Activated CD4-positive, alpha-beta T cell treated with anti-CD3 and anti-CD28 coated beads, Interleukin-10, Interleukin-2, amounts not matched to agents 100 ng/mL and 50 ng/mL, durations not matched to agents 16 hours and 8 hours (primary cell): ENCODE results near the gene PITHD1.
"Not testable (repeated sequence)": the region's sequence is repeated elsewhere in the genome, so short reads cannot be mapped to it uniquely, and the experiment has no call there.

Experiments used
- DNase-seq: peaks from one replicate; pipeline ENCODE4 v3.0.0-alpha.2; 2020

PITHD1 gene

GRCh38 chr1:23774174-23774880 is 3.9 kb upstream of the PITHD1 start:
- no peak for DNase-seq

DNA sequence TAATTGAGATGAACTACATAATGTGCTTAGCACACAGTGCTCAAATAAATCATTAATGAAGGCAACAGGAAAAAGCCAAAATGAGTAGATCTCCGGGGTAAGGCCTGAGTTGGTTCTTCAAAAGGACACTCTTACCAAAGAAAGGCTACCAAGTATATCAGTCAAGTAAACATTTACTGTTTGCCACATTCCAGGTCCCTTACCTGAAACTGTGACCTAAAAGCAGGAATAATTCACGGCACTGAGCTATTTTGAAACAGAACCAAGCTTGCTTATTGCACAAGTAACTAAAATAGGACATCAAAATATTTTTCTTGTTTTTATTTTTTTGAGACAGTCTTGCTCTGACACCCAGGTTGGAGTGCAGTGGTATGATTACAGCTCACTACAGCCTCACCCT is 2.0 kb upstream of the PITHD1 start:
- DNase-seq, result no peak

GRCh38 chr1:23779826-23780371 is 1.7 kb downstream of the PITHD1 start:
- DNase-seq, result peak; percentile 53

- DNase-seq, result not testable (repeated sequence)
Measured at GRCh38 chr1:23783141-23783540, 4.9 kb downstream of the PITHD1 start.

DNA sequence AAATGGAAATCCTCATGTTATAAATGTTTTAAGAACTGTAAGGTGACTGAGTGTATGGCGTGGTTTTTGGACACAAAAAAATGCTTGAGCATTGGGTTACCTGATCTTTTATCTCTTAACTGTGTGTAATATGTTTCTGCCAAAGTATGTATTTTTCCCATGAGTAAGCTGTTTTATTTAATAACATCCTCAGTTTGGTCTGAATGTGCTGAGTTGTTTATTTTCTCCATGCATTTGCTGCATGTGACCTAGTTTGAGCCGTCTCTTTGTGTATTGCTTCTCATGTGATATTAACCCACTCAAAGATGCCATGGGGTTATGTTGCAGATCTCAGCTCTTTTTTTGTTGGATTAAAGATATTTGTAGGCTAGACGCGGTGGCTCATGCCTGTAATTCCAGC is 6.6 kb downstream of the PITHD1 start:
- no peak for DNase-seq

GRCh38 chr1:23787701-23788100 is 9.5 kb downstream of the PITHD1 start:
- DNase-seq, result no peak

- no peak for DNase-seq
Measured at GRCh38 chr1:23788695-23789094, 10.5 kb downstream of the PITHD1 start.

DNA sequence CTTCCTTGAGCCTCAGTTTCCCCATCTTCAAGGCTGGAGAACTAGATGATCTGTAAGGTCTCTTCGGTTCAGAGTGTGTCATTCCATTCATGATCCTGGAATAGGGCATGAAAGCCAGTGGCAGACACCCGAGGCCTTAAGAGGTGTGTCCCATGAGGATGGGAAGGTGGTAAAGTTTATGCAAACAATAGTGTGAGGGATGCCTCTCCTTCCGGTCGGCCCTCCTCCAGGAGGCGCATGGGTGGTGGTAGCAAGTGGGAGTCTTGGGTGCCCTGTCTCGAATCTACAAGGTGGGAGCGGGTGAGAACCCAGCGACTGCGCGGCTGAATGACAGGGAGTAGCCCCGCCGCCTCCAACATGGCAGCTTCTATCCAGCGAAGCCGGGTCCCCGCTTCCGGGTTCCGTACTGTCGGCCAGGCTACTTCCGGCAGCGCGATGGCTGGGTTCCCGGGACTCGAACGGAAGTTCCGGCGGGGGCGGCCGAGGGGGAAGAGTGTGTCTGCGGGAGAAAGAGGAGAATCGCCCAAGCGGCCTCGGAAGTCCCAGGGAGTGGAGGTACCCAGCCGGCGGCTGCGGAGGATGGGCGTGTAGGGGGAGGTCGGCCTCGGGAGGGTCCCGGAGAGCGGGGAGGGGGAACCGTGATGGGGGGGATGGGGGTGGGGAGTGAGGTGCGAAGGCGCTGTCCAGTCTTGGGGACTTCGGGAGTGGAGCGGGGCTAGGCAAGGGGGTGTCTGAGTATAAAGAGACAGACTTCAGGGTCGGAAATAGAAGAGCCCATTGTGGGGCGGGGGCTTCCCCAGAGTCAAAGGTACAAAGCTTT is 12.7 kb downstream of the PITHD1 start, which contains the start of gene LYPLA2:
Gene LYPLA2 (plus strand): TSS at position 450 of the 820 bp plus-strand sequence. CDS start 1,538 bp downstream, outside the sequence.
- DNase-seq, result peak; percentile 93

GRCh38 chr1:23791516-23792047 is 13.4 kb downstream of the PITHD1 start:
- DNase-seq, result peak; percentile 41

GRCh38 chr1:23792151-23792945 is 14.1 kb downstream of the PITHD1 start:
- DNase-seq, result no peak

GRCh38 chr1:23793018-23793781 is 15.0 kb downstream of the PITHD1 start:
- DNase-seq, result peak; percentile 52

GRCh38 chr1:23793861-23794731 is 15.9 kb downstream of the PITHD1 start:
- DNase-seq, result no peak

GRCh38 chr1:23794732-23795182 is 16.5 kb downstream of the PITHD1 start:
- DNase-seq, result not testable (repeated sequence)

DNA sequence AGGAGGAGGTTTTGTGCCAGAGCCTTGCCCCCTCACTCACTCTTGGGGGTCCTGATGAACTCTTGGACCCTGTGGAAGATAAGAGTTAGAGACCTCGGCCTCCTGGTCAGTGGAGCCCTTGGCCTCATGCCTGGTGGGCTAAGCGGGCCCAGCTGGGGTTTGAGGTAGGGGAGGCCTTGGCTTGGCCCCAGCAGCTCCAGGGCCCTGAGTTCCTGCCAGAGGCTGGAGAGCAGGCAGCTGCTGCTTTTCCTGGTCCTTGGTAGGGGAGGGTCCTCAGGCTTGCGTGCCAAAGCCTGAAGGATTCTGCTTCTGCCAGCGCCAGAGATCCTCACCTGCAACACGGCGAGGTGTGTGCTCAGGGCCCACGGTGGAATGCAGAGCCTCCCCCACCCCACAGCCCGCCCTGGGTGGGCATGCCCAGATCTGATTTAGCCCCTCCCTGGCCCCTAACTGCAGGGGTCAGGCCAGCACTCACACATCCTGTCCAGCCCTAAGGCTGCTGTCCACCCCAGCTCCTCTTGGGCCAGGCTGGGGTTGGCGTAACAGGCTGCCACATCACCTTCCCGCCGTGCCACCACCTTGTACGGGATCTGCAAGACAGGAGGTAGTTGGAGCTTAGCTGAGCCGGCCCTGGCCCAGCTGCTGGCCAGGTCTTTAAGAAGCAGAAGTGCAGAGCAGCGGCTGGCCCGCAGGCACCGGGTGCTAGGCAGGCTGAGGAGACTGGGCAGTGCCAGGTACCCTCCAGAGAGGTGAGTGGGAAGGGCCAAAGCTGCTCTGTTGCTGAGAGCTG is 17.7 kb downstream of the PITHD1 start:
- no peak for DNase-seq

GRCh38 chr1:23796466-23797271 is 18.5 kb downstream of the PITHD1 start:
- no peak for DNase-seq

GRCh38 chr1:23797478-23798448 is 19.5 kb downstream of the PITHD1 start:
- no peak for DNase-seq

DNA sequence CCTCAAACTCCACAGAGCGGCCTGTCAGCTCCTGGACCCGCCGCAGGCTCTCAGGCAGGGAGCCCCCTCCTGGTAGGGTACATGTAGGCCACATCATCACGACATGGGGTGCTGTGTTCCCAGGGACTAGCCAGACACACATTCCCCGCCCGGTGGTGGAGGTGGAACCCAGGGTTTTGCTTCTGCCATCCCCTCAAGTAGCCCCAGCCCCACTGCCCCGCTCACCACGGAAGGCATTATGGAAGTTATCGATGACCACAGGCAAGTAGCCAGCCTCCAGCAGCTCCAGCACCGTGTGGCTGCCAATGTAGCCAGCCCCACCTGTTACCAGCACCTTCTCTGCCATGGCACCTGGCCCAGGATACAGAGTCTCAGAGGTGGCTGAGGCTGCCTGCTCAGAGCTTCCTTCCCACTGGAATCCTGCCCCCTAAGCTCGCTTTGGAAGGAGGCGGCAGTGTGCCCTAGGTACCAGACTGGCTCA is 20.5 kb downstream of the PITHD1 start:
- no peak for DNase-seq

DNA sequence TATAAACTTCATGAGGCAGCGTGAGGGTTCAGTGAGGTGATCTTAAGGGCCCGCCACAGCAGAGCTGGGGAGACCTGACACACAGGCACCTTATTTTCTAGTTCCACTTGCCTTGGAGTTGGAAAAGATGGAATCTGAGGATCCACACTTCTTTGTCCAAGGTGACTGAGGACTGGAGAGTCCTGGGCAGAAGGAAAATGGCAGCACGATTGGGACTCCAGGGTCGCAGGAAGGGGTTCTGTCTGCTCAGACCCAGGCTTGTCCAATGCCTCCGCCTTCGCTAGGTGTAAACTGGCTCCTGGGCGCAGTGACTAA is 21.0 kb downstream of the PITHD1 start:
- no peak for DNase-seq
